Measurements from ENCODE around the gene NFATC2.
A peak's percentile ranks its signal among the peaks of the same experiment; 100 is the strongest.

NFATC2 gene

DNA sequence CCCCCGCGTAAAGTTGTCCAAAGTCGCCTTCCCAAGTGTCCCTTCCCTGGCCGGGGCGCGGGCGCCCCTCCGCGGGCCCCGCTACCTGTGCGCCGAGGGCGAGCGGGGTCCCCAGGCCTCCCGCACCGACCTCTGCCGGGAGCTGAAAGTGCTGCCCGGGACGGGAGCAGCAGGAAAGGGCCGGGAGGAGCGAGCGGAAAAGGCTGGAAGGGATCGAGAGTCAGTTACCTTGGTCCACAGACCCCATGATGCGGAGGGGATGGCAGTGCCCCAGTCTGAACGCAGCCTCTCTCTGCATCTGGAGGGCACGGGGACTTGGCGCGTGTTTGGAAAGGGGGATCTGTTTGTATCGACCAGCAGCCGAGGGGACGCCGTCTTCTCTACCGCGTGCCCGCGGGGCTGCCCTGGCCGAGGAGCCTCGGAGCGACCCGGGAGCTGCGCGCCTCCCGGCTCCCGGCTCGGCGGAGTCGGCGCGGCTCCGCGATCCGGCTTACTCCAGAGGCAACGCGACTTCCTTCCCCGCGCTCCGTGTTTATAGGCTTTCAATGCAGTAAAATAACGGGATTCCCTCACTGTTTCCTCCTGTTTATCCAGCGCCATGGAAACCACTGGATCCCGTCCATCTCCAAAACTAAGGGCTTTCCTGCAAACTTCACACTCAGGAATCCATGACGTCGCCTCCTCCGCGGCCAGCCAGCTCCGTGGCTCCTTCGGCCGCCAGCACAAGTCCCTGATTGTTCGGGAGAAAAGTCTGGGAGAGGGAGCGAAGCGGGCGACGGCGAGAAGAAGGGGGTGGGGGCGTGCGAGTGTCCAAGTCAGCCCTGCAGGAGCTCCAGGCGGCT, 20.0 kb upstream of the NFATC2 start:
- TF ChIP-seq ZNF274 (IDR thresholded peaks at IDR 0.05; ENCODE audit: low read depth, low read length) = no peak
- H3K4me3 ChIP-seq (ENCODE audit: low read length) = no peak overlapping the region

DNA sequence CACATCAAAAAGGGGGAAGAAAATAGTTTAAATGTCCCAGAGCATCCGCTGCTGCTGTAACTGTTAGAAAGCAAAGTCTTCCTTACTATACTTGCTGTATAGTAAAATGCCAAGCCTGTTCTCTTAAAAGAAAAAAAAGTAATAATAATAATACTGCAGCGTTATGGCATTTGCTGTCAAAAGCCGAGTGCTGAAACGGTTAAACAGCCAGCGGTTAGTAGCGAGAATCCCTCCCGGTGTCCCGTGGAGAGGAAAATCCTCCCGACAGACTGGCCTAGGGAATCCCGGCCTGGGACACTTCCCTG, 19.5 kb upstream of the NFATC2 start:
- no peak for TF ChIP-seq ZNF274 (IDR thresholded peaks at IDR 0.05; ENCODE audit: low read depth, low read length)
- no peak overlapping the region for H3K4me3 ChIP-seq (ENCODE audit: low read length)

DNA sequence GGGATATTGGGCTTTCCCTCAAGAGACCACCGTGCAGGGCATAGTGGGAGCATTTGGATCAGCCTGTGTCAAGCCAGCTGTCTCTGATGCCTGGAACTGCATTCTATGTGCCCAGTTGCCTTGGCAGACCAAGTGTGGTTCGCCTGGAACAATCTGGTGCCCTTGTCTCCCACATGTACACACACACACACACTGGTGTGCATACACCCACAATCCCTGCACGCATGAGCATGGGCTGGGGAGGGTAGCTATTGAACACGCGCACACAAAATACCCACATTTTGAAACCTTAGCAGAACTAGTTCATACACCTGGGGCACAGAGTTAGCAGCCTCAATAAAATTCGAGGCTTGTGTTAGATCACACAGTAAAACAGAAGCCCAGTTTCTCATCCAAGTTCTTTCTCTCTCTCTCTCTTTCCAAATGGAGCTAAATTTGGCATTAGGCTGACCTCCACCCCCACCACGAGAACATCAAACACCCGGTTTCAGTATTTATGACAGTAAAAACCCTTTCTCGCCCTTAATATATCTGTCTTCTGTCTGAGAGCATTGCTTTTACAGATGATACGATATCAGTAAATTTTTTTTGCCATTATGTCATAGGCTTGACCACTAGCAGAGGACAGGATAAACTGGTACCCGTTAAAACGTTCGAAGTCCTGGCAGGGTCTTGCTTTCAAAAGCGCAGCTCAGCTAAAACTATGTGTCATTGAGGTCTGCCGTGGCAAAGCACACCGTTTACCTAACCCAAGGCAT, 18.2 kb upstream of the NFATC2 start:
- TF ChIP-seq ZNF274 (IDR thresholded peaks at IDR 0.05; ENCODE audit: low read depth, low read length) = no peak
- H3K4me3 ChIP-seq (ENCODE audit: low read length) = no peak overlapping the region

DNA sequence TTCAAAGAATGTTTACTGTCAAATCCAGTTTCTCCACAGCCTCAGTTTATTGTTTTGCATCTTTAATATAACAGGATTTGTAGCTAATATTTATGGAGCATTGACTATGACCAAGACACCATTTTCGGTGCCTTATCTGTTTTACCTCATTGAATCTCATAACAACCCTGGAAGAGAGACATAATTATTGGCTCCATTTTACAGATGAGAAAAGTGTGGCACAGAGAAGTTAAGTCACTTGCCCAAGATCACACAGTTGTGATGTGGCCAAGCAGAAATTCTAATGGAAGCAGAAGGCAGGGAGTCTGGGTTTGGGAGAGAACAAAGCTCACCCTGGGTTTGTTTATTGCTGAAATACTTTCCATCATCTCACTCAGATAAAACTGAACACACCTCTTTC, 17.5 kb upstream of the NFATC2 start:
- no peak overlapping the region for H3K4me3 ChIP-seq (ENCODE audit: low read length)
- no peak for TF ChIP-seq ZNF274 (IDR thresholded peaks at IDR 0.05; ENCODE audit: low read depth, low read length)

DNA sequence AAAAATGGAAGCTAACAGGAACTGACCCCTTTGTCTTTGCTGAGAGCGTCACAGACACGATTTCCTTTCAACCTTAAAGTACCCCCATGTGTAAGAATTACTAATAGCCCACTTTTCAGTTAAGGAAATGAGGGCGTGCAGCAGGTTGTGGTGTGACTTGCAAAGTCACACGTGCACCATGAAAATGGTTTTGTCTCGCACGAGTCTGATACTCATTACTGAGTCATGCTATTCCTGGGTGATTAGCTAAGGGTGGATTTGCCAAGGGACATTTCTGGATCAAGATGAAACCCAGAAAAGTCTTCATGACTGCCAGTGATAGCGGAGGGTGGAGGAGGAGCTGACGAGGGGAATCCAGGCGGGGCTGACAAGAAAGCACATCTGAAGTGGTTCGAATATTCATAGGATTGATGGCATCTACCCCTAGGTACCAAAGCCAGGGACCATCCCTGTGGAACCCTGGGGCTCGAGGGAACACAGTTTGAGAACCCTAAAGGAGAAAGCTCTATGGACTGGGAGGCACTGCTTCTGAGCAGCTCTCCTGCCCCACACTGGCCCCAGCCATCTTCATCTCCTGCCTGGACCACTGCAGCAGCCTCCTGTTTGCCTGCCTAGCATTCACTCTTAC, 12.1 kb upstream of the NFATC2 start:
- no peak overlapping the region for H3K4me3 ChIP-seq (ENCODE audit: low read length)
- no peak for TF ChIP-seq ZNF274 (IDR thresholded peaks at IDR 0.05; ENCODE audit: low read depth, low read length)

DNA sequence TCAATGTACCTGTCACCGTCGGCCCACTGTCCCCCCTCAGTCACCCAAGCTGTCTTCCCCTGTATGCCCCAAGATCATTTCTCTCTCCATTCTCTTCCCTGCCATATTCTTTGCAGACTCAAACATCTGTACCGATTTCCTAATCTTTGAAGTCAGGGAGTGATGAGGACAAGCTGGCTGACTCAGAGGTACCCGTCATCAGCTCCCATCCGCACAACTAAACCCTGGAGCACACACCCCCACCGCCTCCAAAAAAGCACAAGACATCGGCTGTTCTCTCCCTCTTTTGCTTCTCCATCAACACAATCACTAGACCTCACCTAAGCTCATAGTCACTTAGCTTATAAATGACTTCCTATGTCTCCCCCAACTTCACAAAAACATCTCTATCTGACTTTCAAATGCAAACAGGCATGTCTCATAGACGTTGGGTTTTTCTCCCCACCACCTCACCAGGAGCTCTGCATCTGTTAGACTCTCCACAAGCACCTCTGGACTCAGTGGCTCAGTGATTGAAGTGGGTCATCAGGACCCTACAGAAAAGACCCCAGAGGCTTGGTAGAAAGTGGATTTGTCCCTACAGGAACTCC, 11.5 kb upstream of the NFATC2 start:
- no peak overlapping the region for H3K4me3 ChIP-seq (ENCODE audit: low read length)
- TF ChIP-seq ZNF274 (IDR thresholded peaks at IDR 0.05; ENCODE audit: low read depth, low read length) = no peak

DNA sequence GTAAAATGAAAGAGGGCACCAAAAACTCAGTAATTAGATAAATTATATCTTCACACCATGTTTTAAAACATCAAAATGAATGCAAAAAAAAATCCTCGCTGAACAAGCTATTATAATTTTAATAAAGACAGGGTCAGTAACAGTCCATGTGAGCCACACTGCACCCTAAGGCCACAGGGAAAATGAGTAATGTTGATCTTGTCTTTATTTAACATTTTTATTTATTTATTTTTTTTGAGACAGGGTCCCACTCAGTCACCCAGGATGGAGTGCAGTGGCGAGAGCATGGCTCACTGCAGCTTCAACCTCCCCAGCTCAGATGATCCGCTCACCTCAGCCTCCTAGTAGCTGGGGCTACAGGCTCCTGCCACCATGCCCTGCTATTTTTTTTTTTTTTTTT, 8.7 kb upstream of the NFATC2 start:
- no peak for TF ChIP-seq ZNF274 (IDR thresholded peaks at IDR 0.05; ENCODE audit: low read depth, low read length)
- no peak overlapping the region for H3K4me3 ChIP-seq (ENCODE audit: low read length)

DNA sequence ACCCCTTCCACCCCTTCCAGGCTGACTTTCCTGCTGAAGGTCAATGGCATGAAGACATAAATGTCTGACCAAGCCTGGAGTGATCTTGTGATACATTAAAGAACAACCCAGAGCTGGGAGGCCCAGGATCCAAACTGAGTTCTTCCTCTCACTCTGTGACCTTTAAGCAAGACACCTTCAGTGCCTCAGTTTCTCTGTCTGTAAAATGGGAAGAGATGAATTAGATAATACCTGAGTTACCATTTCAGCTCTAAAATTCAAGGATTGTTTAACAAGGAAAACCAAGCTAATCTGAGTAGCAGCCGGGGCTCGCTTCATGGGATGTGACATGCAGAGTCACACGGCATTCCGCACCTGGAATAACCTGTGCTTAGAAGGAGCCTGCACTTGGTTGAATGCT, 7.0 kb upstream of the NFATC2 start:
- TF ChIP-seq ZNF274 (IDR thresholded peaks at IDR 0.05; ENCODE audit: low read depth, low read length) = no peak
- H3K4me3 ChIP-seq (ENCODE audit: low read length) = no peak overlapping the region

DNA sequence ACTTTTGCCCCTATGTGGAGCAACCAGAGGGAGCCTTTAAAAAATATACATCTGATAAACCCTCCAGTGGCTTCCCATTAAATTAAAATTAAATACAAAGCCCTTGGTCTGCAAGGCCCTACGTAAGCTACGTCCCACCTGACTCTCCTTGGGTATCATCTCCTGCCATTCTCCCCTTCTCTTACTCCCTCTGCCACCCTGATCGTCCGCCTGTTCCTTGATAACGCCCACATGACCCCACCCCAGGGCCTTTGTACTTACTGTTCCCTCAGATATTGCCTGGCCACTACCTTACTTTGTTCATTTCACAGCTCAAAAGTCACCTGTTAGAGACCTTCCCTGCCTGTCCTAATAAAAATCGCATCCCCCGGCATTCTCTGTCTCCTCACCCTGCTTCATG, 5.4 kb upstream of the NFATC2 start:
- TF ChIP-seq ZNF274 (IDR thresholded peaks at IDR 0.05; ENCODE audit: low read depth, low read length) = no peak
- no peak overlapping the region for H3K4me3 ChIP-seq (ENCODE audit: low read length)

DNA sequence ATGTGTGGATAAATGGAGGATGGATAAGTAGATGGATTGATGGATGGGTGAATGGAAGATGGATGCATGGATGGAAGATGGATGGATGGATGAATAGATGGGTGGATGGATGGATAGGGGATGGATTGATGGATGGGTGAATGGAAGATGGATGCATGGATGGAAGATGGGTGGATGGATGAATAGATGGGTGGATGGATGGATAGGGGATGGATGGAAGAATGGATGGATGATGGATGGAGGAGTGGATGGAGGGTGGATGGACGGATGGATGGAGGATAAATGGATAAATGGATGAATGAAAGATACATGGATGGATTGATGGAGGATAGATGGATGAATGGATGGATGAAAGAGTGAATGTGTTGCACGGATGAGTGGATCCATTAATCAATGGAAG, 3.0 kb upstream of the NFATC2 start:
- no peak for TF ChIP-seq ZNF274 (IDR thresholded peaks at IDR 0.05; ENCODE audit: low read depth, low read length)
- H3K4me3 ChIP-seq (ENCODE audit: low read length) = no peak overlapping the region

DNA sequence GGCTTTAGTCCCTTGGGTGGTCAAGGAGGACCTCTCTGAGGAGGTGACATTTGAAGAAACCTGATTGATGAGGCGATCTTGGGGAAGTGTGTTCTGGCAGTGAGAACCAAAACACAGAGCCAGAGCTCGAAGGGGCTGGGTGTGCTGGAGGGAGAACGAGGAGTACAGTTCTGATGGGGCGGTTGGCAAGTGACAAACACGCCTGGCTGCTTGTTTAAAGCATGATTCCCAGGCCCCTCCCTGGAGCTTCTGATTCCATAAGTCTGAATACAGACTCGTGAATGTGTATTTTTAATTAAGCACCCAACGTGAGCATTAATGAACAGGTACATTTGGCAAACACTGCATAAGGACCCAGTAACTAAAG, 886 bp upstream of the NFATC2 start:
- H3K4me3 ChIP-seq (ENCODE audit: low read length) = no peak overlapping the region
- no peak for TF ChIP-seq ZNF274 (IDR thresholded peaks at IDR 0.05; ENCODE audit: low read depth, low read length)

DNA sequence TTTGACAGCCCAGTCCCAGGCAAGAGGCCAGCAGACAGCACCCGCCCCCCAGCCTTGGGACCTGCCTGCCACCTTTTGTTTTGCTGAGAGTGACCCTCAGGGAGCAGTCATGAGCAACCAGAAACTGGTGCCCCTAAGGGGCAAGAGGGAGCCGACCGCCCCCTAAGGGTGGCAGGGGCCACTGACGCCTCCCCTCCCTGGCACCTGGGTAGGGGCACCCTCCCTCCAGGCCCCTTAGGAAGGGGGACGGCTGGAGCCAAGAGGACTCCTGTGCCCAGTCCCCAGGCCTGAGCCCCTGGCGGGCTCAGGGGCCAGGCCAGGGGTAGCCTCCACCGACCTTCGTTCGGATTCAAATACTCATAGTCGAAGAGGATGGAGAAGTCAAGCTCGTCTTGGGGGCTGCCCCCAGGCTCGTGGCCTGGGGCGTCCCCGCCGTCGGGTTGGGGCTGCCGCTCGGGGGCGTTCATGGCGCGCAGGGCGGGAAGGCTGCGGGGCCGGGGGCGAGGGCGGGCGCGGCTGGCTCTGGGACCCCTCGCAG, 417 bp downstream of the NFATC2 start:
- peak overlapping the region; percentile 42; the same call in 1 of the 2 replicates for H3K4me3 ChIP-seq (ENCODE audit: low read length)
- TF ChIP-seq ZNF274 (IDR thresholded peaks at IDR 0.05; ENCODE audit: low read depth, low read length) = no peak

DNA sequence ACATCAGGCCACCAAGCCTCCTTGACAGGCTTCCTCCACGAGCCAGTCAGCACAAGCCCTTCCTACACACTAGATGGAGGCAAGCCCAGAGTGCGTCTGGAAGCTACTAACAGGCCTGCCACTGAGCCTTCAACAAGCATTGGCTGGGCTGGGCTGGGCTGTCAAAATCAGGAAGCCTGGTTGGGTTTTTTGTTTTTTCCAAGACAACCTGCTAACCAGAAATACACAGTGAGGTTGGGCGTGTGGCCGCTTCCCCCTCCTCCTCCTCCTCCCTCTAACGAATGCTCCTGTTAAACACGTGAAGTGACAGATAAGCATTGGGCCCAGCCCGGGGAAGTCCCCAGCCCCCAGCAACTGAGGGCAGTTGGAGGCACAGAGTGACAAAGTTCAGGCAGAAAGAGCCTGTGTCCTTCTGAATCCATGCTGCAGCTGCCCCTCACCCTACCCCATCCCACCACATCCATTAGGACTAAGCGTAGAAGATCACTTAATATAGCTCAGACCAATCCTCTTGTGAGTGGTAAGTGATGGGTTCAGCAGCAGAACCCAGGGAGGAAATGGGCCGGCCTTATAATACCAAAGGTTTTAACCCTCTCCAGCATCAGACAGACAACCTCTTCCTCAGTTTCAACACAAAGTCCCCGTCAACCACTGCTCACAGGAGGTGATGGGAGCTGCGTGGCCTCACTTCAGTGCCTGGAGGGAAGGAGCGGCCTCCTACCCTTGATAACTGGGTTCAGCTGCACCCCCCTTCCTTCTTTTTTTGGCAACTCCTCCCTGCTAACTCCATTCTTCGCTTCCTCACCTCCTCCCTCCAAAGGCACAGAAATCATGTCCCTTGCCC, 1.1 kb downstream of the NFATC2 start:
- peak overlapping the region; percentile 42; the same call in 1 of the 2 replicates for H3K4me3 ChIP-seq (ENCODE audit: low read length)
- no peak for TF ChIP-seq ZNF274 (IDR thresholded peaks at IDR 0.05; ENCODE audit: low read depth, low read length)

Measured in GM08714 (cell line).